A673 (cell line): ENCODE results near the gene PGBD5. TPM values are rescaled to one million over a fixed set of nuclear protein-coding genes. Genes with fewer than 3 reads are reported as not detected.

Experiments used
- BruUV-seq: library from RNA; stranded (reverse); fragments of 400-500 nt; replicated peaks from 2 replicates; lab custom pipeline; 2021; lab: Mats Ljungman, UMichigan
- CTCF ChIA-PET: fragments of 300-600 bp; sonication (Branson Sonifier 250); formaldehyde crosslinking; loops from one replicate; lab custom pipeline; 2022; ENCODE audit warnings: antibody characterized with exemption; lab: Charles Lee
- POLR2A ChIA-PET: fragments of 300-600 bp; sonication (Branson Sonifier 250); formaldehyde crosslinking; loops from one replicate; lab custom pipeline; 2022; ENCODE audit warnings: antibody characterized with exemption; ENCODE audit not compliant: low non-redundant PET; lab: Charles Lee
- DNase-seq: peaks from one replicate; pipeline ENCODE4 v3.0.0-alpha.2; 2015; ENCODE audit warnings: low spot score
- H3K27ac ChIP-seq: fragments of 200-600 bp; sonication (generic); 2 replicates; pipeline ENCODE4 v1.5.1; 2016; ENCODE audit warnings: mixed run types, low read depth, mild to moderate bottlenecking, mixed read lengths, antibody characterized with exemption, low read length; ENCODE audit not compliant: poor library complexity, severe bottlenecking
- H3K27me3 ChIP-seq: fragments of 200-600 bp; sonication (generic); replicated peaks from 2 replicates; pipeline ENCODE4 v1.6.1; 2017; ENCODE audit warnings: mixed run types, low read depth, mild to moderate bottlenecking, mixed read lengths, antibody characterized with exemption, low read length; ENCODE audit not compliant: insufficient read depth, poor library complexity
- H3K36me3 ChIP-seq: fragments of 200-600 bp; sonication (generic); 2 replicates; pipeline ENCODE4 v1.6.1; 2016; ENCODE audit warnings: mixed run types, mild to moderate bottlenecking, mixed read lengths, antibody characterized with exemption, low read length; ENCODE audit not compliant: insufficient read depth, poor library complexity, severe bottlenecking
- H3K4me1 ChIP-seq: fragments of 200-600 bp; sonication (generic); 2 replicates; pipeline ENCODE4 v1.6.1; 2017; ENCODE audit warnings: mixed run types, mild to moderate bottlenecking, mixed read lengths, antibody characterized with exemption, low read length; ENCODE audit not compliant: insufficient read depth, poor library complexity, severe bottlenecking
- H3K4me3 ChIP-seq: fragments of 200-600 bp; sonication (generic); 2 replicates; pipeline ENCODE4 v1.5.1; 2016; ENCODE audit warnings: low read depth, mixed run types, mild to moderate bottlenecking, mixed read lengths, low read length; ENCODE audit not compliant: poor library complexity, severe bottlenecking
- H3K9me3 ChIP-seq: fragments of 200-600 bp; sonication (generic); 2 replicates; pipeline ENCODE4 v1.6.1; 2016; ENCODE audit warnings: mixed run types, low read depth, mild to moderate bottlenecking, mixed read lengths, antibody characterized with exemption, low read length; ENCODE audit not compliant: poor library complexity, severe bottlenecking
- EZH2 ChIP-seq: fragments of 200-600 bp; sonication (generic); IDR thresholded peaks from 2 replicates; pipeline ENCODE4 v1.6.1; 2017; ENCODE audit warnings: borderline replicate concordance, low read depth, mild to moderate bottlenecking, mixed read lengths, antibody characterized with exemption, low read length; ENCODE audit not compliant: poor library complexity, severe bottlenecking
- intact Hi-C: fragments of 100-400 bp; cut with micrococcal nuclease; formaldehyde crosslinking; loops from one replicate; pipeline ENCODE4 v1.10.0; 2022; ENCODE audit not compliant: unreplicated experiment
- total RNA-seq: library from RNA; stranded (reverse); gene quantifications from 2 replicates; pipeline ENCODE4 v1.2.3, GENCODE V29; 2021
- TF ChIP-seq, protein P1 (sequence below): fragments of 300-800, 200-600 bp; sonication (generic); conservative IDR thresholded peaks from 2 replicates; pipeline ENCODE4 v1.5.1; 2017; ENCODE audit warnings: low read depth, mild to moderate bottlenecking, antibody characterized with exemption, low read length, moderate library complexity, mixed read lengths

PGBD5 gene
- total RNA-seq, 1 experiment from 2014 or later: 0.52 TPM

DNA sequence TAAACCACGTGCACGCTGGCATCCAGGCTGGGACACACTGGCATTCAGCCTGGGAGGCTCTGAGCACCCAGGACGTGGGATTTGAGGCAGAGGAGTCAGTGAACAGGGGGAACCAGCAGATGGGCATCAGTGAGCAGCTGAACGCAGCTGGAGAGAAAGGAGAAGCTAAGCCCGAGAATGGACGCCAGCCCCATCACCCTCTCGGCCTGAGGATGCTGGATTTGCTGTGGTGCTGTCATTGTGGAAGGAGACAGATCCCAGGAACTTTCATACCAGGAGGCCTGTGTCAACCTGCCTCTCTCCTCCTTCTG lies 132.8 kb downstream of the PGBD5 start:
- Histone ChIP-seq H3K4me3 (no peak overlapping the region), H3K36me3 (no peaks in the 10 kb centered on the region), H3K9me3 (no peaks in the 10 kb centered on the region), H3K27me3 (no peaks in the 10 kb centered on the region), H3K4me1 (no peaks in the 10 kb centered on the region), H3K27ac (no peak overlapping the region)
- no TSS peak for BruUV-seq
- no peak for DNase-seq
- ChIA-PET CTCF (no interaction called here), POLR2A (no interaction called here)
- intact Hi-C loops: no loop called here
- TF ChIP-seq EZH2: no peak
- TF ChIP-seq, protein P1, sequence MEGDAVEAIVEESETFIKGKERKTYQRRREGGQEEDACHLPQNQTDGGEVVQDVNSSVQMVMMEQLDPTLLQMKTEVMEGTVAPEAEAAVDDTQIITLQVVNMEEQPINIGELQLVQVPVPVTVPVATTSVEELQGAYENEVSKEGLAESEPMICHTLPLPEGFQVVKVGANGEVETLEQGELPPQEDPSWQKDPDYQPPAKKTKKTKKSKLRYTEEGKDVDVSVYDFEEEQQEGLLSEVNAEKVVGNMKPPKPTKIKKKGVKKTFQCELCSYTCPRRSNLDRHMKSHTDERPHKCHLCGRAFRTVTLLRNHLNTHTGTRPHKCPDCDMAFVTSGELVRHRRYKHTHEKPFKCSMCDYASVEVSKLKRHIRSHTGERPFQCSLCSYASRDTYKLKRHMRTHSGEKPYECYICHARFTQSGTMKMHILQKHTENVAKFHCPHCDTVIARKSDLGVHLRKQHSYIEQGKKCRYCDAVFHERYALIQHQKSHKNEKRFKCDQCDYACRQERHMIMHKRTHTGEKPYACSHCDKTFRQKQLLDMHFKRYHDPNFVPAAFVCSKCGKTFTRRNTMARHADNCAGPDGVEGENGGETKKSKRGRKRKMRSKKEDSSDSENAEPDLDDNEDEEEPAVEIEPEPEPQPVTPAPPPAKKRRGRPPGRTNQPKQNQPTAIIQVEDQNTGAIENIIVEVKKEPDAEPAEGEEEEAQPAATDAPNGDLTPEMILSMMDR: no peak

DNA sequence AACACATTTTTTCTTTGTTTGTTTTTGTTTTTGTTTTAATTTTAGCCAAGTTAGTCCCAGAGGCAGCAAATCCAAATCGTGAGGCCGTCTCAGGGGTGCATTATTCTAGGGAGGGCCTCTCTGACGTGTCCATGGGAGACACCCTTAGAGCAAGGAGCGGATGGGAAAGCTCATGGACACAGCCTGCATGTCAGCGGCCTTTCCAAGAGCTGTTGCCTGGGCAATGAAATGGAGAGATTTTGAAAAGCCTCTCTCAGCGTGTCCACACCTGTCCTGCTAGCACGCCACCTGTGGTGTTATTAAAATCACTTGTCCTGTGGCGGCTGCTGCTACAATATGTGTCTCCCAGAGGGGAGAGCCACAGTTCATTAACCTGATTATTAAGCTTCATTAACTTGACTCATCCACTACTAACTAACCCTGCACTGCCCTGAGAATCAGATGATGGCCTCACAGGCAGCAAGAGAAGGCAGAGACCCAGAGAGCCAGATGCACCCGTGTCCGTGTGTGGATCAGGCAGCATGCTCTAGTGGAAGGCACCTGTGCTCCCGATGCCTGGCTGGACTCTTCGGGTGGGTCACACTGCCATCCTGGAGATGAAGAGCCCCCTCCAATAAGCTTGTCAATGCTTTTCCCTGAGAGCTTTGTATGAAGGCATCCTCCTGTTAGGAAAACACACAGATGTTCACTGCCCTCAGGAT lies 133.3 kb downstream of the PGBD5 start:
- H3K4me3 ChIP-seq: no peak overlapping the region
- POLR2A ChIA-PET: no interaction called here
- no peak for DNase-seq
- H3K36me3 ChIP-seq: no peaks in the 10 kb centered on the region
- no peak overlapping the region for H3K27ac ChIP-seq
- TF ChIP-seq EZH2: no peak
- TF ChIP-seq, protein P1: no peak
- H3K9me3 ChIP-seq: no peaks in the 10 kb centered on the region
- CTCF ChIA-PET: no interaction called here
- no peaks in the 10 kb centered on the region for H3K4me1 ChIP-seq
- no peaks in the 10 kb centered on the region for H3K27me3 ChIP-seq
- intact Hi-C loops: no loop called here
- BruUV-seq: no TSS peak

DNA sequence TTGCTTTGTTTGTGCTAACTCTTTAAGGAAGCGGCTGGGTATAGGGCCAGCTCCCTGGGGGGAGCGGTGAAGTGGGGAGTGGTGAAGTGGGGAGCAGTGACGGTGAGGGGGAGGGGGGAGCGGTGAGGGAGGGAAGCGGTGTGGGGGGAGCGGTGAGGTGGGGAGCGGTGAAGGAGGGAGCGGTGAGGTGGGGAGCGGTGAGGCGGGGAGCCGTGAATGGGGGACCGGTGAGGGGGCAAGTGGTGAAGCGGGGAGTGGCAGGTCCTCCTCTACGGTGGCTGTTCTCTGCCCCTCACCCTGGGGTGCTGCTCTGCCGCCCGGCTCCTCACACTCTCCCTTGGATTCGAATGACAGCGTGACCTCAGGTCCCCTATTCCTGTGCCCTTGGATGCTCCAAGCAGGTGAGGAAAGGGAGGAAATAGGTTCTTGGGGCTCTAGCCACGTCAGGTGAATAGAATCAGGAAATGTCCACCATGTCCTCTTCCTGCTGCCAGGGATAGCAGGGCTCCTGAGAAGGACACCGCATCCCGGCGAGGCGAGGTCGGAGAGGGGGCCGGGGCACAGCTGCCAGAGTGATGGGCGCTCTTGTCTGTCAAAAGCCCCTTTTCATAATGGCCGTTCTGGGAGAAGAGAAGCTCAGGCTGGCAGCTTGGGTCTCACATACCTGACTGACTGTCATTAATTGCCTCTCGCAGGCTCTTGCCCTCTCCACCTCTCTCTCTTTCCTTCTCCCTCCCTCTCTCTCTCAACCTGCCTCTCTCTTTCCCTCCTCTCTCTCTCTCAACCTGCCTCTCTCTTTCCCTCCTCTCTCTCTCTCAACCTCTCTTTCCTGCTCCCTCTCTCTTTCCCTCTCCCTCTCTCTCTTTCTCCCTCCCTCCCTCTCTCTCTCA lies 134.2 kb downstream of the PGBD5 start:
- Histone ChIP-seq H3K27ac (no peak overlapping the region), H3K9me3 (no peaks in the 10 kb centered on the region), H3K27me3 (no peaks in the 10 kb centered on the region), H3K4me3 (no peak overlapping the region), H3K36me3 (no peaks in the 10 kb centered on the region), H3K4me1 (no peaks in the 10 kb centered on the region)
- POLR2A ChIA-PET: no interaction called here
- no peak for TF ChIP-seq EZH2
- TF ChIP-seq, protein P1: no peak
- no TSS peak for BruUV-seq
- no peak for DNase-seq
- intact Hi-C loops: no loop called here
- CTCF ChIA-PET: no interaction called here
